Muscle of arm (tissue), 12 donors: ENCODE measurements around the gene IFITM10. TPM values are rescaled to one million over a fixed set of nuclear protein-coding genes. Genes with fewer than 3 reads are reported as not detected.

Experiments
- DNase-seq: peaks from one replicate; pipeline ENCODE4 v3.0.0-alpha.2; 2013
- polyA plus RNA-seq, 12 donors: library from polyadenylated mRNA; unstranded; fragments of 120-200 nt; gene quantifications; one replicate each; pipeline ENCODE4 v1.2.1, GENCODE V29; 2013; ENCODE audit not compliant: insufficient read length in 12 of 12

IFITM10 gene
- polyA plus RNA-seq, 12 donors: 0.06 to 0.36 (median 0.17) TPM; not detected in 3

DNA sequence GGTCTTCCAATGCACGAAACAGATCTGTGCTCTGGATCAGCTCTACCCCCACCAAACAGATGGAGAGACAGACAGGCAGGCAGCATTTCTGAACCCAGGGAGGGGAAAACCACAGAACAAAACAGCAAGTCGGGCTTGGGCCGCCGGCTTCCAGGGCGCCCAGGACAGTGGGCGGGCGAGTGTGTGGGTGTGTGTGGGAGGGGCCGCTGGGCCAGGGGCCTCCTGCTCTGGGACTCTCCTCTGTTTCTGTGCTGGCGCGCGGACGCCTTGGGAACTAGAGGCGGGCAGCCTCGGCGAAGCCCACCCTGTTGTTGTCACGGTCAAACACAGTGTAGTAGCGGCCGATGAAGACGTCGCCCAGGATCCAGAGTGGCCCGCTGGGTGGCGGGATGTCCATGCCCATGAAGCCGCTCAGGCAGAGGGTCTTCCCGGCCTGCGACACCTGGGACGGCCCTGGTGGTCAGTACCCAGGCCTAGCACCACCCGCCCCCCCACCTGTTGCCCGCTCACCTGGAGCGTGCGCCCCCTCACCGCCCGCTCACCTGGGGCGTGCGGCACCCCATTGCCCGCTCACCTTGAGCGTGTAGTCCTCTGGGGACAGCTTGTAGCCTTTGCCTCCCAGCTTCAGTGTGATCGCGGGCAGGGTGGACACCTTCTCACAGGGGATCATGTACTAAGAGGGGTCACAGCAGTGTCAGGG, 3.0 kb upstream of the IFITM10 start:
- DNase-seq: no peak

DNA sequence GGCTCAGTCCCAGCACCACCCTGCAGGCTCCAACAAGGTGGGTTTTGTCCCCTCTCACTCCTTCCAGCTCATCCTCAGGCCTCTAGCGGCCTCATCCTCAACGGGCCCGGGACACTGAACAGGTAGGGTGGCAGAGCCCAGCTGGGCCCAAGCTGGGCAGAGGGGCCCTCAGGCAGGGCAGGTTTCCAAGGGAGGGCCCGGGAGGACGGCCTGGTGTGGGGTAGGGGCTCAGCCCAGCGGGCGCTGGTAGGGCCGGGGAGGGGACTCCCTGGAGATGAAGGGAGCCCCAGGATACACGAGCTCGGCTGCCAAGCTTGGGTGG, 2.5 kb upstream of the IFITM10 start:
- no peak for DNase-seq

- no peak for DNase-seq
Observed at GRCh38 chr11:1751999-1752906, 1.9 kb upstream of the IFITM10 start.

DNA sequence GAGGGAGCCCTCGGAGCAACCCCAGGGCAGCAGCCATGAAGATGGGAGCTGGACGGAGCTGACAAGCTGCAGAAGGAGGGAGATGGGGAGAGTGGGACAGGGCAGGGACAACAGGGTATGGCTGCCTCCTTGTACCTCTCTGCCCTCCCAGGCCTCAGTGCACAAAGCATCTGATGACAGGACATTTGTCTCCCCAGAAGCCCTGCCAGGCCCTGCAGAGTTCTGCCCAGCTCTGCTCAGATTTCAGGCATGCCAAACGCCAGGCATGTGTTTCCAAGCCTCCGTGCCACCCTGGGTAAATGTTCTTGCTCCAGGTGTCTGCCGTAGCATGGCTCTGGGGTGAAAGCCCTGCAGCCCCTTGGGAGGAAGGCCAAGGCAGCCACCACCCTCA, 1.1 kb upstream of the IFITM10 start:
- DNase-seq: no peak

DNA sequence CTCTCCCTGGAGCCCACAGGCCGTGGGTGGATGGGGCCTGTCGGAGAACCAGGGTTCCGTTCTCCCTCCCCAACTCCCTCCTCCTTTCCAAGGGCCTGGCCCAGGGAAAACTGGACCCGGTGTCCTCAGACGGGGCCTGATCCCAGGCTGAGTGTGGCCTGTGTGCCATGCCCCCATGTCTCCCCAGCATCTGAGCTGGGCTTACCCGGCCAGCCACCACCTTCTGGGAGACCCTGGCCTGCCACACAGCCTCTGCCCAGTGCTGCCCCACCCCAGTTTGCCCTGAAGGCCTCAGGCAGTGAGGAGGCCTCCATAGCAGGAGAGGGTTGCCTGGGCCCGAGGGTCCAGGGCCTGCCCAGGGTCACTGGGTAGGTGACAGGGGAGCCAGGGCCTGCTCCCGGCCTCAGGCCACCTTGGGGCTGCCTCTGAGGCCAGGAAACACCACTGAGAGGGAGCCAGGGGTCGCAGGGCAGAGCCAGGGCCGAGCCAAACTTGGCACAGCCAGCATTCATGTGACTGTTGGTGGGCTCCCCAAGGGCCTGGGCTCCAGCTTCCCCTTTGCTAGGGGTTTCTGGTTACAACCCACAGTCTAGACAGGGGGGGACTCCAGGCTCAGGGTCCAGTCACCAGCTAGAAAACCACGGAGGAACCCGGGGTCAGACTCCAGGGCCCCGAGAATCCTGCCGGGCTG, 590 bp upstream of the IFITM10 start:
- no peak for DNase-seq

- DNase-seq: no peak
Observed at GRCh38 chr11:1749395-1750351, 722 bp downstream of the IFITM10 start.

GRCh38 chr11:1748636-1749394, 1.6 kb downstream of the IFITM10 start:
- no peak for DNase-seq

DNA sequence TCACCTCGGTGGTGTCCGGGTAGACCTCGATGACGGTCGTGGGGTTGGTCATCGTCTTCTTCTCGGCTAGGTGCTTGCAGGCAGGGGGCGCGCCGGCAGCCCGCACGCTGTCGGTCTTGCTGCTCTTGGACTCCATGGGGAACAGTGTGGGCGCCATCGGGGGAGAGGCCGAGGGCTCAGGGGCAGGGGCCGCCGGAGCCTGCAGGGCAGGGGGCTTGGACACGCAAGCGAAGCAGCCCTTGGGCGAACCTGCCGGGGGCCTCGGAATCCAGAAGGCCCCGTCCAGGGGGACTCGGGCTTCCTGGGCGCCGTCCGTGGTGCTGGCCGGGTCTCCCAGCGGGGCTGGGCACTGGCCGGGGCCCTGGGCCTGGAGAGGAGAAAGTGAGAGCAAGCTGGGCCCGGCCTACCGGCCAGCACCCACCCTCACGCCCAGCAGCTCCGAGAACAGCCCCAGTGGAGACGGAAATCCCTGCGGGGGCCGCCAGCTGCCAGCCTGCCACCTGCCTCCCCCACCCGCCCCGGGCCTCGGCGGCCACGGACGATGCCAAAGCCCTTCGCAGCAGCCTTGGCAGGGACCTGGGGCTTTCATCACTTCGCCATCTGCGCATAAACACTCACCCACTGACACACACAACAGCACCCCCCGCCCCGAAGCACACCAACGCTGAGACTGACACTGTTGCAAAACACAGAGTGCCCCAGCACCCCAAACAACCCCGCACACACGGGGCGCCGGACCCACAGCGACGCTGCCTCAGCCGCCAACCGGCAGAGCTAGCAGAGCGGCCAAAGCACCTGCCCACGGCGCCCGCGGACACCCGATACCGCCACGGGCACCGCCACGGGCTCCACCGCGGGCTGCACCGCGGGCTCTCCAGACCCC, 2.4 kb downstream of the IFITM10 start:
- no peak for DNase-seq

DNA sequence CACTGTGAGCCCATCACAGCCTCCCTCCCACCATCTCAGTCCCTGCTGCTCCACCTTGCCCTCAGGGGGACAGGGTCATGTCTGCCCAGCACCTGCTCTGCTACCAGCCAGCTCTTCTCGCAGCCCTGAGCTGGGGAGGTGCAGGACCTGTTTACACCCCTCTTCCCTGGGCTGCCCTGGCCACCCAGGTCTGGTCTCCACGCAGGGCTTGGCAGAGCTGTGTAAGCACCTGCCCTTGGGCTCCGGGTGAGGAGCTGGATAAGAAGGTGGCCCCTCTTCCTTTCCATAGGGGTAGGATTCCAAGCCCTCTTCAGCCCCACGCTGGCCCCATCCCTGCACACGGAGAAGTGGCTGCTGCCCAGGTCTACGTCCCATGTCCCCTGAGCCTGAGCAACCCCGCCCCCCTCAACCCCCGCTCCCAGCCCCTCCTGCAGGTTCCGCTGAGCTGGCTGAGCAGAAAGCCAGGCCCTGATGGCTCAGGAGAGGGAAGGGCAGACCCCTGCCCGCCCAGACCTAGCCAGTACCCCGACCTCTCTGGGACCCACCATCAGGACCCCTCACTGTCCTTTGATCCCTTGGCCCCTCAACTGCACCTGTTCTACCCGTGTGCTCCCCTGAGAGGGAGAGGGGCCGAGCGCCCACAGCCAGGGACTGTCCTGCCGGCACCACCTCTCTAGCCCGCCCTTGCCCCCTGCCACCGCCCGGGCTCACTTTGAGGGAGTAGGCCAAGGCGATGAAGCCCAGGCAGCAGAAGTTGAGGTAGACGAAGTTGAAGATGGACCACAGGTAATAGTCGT, 3.2 kb downstream of the IFITM10 start:
- DNase-seq: no peak

- DNase-seq: no peak
Observed at GRCh38 chr11:1746511-1746931, 3.9 kb downstream of the IFITM10 start.

DNA sequence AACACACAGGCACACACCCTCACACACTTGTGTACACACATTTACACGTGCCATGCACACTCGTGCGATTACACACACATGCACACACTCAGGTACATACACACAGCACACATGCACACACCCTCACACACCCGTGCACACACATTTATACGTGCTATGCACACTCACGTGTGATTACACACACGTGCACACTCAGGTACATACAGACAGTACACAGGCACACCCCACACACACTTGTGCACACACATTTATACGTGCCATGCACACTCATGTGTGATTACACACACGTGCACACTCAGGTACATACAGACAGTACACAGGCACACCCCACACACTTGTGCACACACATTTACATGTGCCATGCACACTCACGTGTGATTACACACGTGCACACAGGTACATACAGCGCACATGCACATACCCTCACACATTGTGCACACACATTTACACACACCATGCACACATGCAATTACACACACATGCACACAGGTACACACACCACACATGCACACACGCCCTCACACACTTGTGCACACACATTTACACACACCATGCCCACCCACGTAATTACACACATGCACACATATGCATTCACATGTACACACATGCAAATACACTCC, 4.6 kb downstream of the IFITM10 start:
- no peak for DNase-seq

DNA sequence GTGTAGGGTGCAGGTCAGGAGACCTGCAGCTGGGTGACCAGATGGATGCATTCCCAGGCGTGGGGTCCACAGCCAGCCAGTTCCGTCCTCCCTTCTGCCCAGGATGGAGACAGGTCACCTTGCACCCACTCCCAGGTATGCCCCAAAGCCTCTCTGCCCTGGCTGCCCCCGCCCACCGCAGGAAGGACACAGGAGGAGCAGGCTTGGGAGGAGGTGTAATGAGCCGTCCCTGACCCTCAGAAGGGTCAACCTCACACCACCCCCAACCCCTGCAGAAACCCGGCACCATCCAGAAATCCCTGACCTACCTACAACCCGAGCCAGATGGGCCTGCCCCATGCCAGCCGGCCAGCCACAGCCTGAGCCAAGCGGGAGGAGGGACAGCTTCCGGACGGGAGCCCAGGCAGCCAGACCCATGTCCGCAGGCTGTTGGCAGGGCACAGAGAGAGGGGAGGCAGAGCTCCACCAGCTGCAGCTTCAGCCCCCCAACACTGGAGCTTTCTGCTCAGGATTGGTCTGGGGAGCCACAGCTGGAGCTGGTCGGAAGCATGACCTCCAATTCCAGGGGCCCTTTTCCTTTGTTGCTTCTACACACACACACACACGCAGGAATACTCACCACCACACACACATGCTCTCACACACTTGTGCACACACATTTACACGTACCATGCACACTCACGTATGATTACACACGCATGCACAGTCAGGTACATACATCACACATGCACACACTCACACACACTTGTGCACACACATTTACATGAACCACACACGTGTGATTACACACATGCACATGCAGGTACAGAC, 5.3 kb downstream of the IFITM10 start:
- no peak for DNase-seq

- DNase-seq: no peak
Observed at GRCh38 chr11:1744137-1744886, 6.1 kb downstream of the IFITM10 start.

- DNase-seq: no peak
Observed at GRCh38 chr11:1743585-1744136, 6.7 kb downstream of the IFITM10 start.

DNA sequence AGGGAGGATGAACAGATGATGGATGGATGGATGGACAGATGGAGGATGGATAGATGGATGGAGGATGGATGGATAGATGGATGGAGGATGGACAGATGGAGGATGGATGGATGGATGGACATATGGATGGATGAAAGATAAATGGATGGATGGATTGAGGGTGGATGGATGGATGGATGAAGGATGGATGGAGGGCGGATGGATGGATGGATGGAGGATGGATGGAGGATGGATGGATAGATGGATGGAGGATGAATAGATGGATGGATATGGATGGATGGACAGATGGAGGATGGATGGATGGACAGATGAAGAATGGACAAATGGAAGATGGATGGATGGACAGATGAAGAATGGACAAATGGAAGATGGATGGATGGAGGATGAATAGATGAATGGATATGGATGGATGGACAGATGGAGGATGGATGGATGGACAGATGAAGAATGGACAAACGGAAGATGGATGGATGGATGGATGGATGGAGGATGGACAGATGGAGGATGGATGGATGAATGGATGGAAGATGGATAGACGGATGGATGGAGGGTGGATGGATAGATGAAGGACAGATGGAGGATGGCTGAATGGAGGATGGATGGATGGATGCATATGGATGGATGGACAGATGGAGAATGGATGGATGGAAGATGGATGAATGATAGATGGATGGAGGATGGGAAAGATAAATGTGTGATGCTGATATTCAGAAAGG, 7.4 kb downstream of the IFITM10 start:
- DNase-seq: no peak

- no peak for DNase-seq
Observed at GRCh38 chr11:1742371-1742770, 8.0 kb downstream of the IFITM10 start.
